ENCODE results near the gene SPIRE2. TPM values are rescaled to one million over a fixed set of nuclear protein-coding genes. Genes with fewer than 3 reads are reported as not detected.

SPIRE2 gene
- polyA plus RNA-seq, 1 donor from 2014 or later, result 45.0 TPM

- no peaks in the 10 kb centered on the region for H3F3A ChIP-seq (ENCODE audit: insufficient read depth, low read length, poor library complexity, severe bottlenecking)
- no peak overlapping the region for H3K4me3 ChIP-seq (ENCODE audit: low read length)
- no peak overlapping the region for H3K4me2 ChIP-seq (ENCODE audit: low read length)
- no peaks in the 10 kb centered on the region for H3K9me3 ChIP-seq (ENCODE audit: low read length)
- H3K27me3 ChIP-seq (ENCODE audit: insufficient read depth, low read depth, low read length), result no peaks in the 10 kb centered on the region
- no peak overlapping the region for H3K9ac ChIP-seq (ENCODE audit: low read length)
- H3K79me2 ChIP-seq (replicated peaks; ENCODE audit: insufficient read depth, low read length), result no peaks in the 10 kb centered on the region
- no peaks in the 10 kb centered on the region for H3K9me2 ChIP-seq (ENCODE audit: insufficient read depth, low read length)
- H4K20me1 ChIP-seq (ENCODE audit: insufficient read depth), result no peaks in the 10 kb centered on the region
- H2AFZ ChIP-seq (ENCODE audit: low read depth, low read length), result no peak overlapping the region
- no peak overlapping the region for H3K27ac ChIP-seq (ENCODE audit: low read length)
- TF ChIP-seq EZH2 (IDR thresholded peaks at IDR 0.05; ENCODE audit: borderline replicate concordance, insufficient read depth, low read length, poor library complexity, severe bottlenecking), result no peak
- no peak for TF ChIP-seq REST (IDR thresholded peaks at IDR 0.05; ENCODE audit: borderline replicate concordance)
- TF ChIP-seq RAD21 (conservative IDR thresholded peaks at IDR 0.05), result no peak
- no peak for TF ChIP-seq SMC3 (conservative IDR thresholded peaks at IDR 0.05; ENCODE audit: poor library complexity)
- TF ChIP-seq MXI1 (conservative IDR thresholded peaks at IDR 0.05; ENCODE audit: poor library complexity, severe bottlenecking), result no peak
- no peak for TF ChIP-seq POLR2AphosphoS5 (IDR thresholded peaks at IDR 0.05)
- no peaks in the 10 kb centered on the region for H3K36me3 ChIP-seq (ENCODE audit: insufficient read depth, low read length)
Observed at GRCh38 chr16:89897204-89897603, 68.9 kb downstream of the SPIRE2 start.

- no peaks in the 10 kb centered on the region for H3K79me2 ChIP-seq (replicated peaks; ENCODE audit: insufficient read depth, low read length)
- H3K9me2 ChIP-seq (ENCODE audit: insufficient read depth, low read length), result no peaks in the 10 kb centered on the region
- H4K20me1 ChIP-seq (ENCODE audit: insufficient read depth), result no peaks in the 10 kb centered on the region
- no peak overlapping the region for H2AFZ ChIP-seq (ENCODE audit: low read depth, low read length)
- H3F3A ChIP-seq (ENCODE audit: insufficient read depth, low read length, poor library complexity, severe bottlenecking), result no peaks in the 10 kb centered on the region
- no peak overlapping the region for H3K27ac ChIP-seq (ENCODE audit: low read length)
- H3K9me3 ChIP-seq (ENCODE audit: low read length), result no peaks in the 10 kb centered on the region
- TF ChIP-seq SMC3 (conservative IDR thresholded peaks at IDR 0.05; ENCODE audit: poor library complexity), result no peak
- TF ChIP-seq EP300 (conservative IDR thresholded peaks at IDR 0.05; ENCODE audit: poor library complexity, severe bottlenecking), result no peak
- no peak for TF ChIP-seq POLR2AphosphoS5 (IDR thresholded peaks at IDR 0.05)
- TF ChIP-seq CTCF (IDR thresholded peaks at IDR 0.05; ENCODE audit: poor library complexity, severe bottlenecking), result no peak
- no peak for TF ChIP-seq MXI1 (conservative IDR thresholded peaks at IDR 0.05; ENCODE audit: poor library complexity, severe bottlenecking)
- no peak overlapping the region for H3K4me2 ChIP-seq (ENCODE audit: low read length)
- no peak overlapping the region for H3K9ac ChIP-seq (ENCODE audit: low read length)
- H3K4me3 ChIP-seq (ENCODE audit: low read length), result no peak overlapping the region
- H3K36me3 ChIP-seq (ENCODE audit: insufficient read depth, low read length), result no peaks in the 10 kb centered on the region
- H3K27me3 ChIP-seq (ENCODE audit: insufficient read depth, low read depth, low read length), result no peaks in the 10 kb centered on the region
Observed at GRCh38 chr16:89898201-89898967, 70.1 kb downstream of the SPIRE2 start.
